Parathyroid adenoma (tissue), 2 donors: Measurements from ENCODE around the gene DGKG.

Experiments used
- H2AFZ ChIP-seq: fragments of 300-600 bp; sonication (generic); one replicate; pipeline ENCODE4 v1.7.0; 2017; ENCODE audit warnings: antibody characterized with exemption, mild to moderate bottlenecking
- H3K27ac ChIP-seq: fragments of 300-600 bp; sonication (generic); one replicate; pipeline ENCODE4 v1.7.0; 2017
- H3K27me3 ChIP-seq: fragments of 300-600 bp; sonication (generic); one replicate; pipeline ENCODE4 v1.7.0; 2017; ENCODE audit warnings: low read length; ENCODE audit not compliant: control insufficient read depth, insufficient read depth
- H3K36me3 ChIP-seq: fragments of 300-600 bp; sonication (generic); one replicate; pipeline ENCODE4 v1.7.0; 2017; ENCODE audit warnings: low read length; ENCODE audit not compliant: control insufficient read depth, insufficient read depth
- H3K4me1 ChIP-seq: fragments of 300-600 bp; sonication (generic); one replicate; pipeline ENCODE4 v1.7.0; 2017; ENCODE audit warnings: control low read depth
- H3K4me2 ChIP-seq: fragments of 300-600 bp; sonication (generic); one replicate; pipeline ENCODE4 v1.7.0; 2017; ENCODE audit warnings: low read length
- H3K4me3 ChIP-seq: fragments of 300-600 bp; sonication (generic); one replicate; pipeline ENCODE4 v1.7.0; 2017; ENCODE audit warnings: low read depth, low read length
- H3K79me2 ChIP-seq: fragments of 300-600 bp; sonication (generic); one replicate; pipeline ENCODE4 v1.7.0; 2017; ENCODE audit warnings: control low read depth
- H3K9ac ChIP-seq: fragments of 300-600 bp; sonication (generic); one replicate; pipeline ENCODE4 v1.7.0; 2017; ENCODE audit warnings: mild to moderate bottlenecking
- H3K9me3 ChIP-seq: fragments of 300-600 bp; sonication (generic); one replicate; pipeline ENCODE4 v1.7.0; 2017; ENCODE audit warnings: low read length; ENCODE audit not compliant: control insufficient read depth
- CTCF ChIP-seq: fragments of 300-600 bp; sonication (generic); IDR thresholded peaks from one replicate; pipeline ENCODE4 v1.7.0; 2017; ENCODE audit warnings: antibody characterized with exemption, mild to moderate bottlenecking
- donor health status: primary hyperparathyroidism.

DGKG gene

GRCh38 chr3:186226482-186226881, 135.6 kb downstream of the DGKG start:
- H3K79me2 ChIP-seq: no peaks in the 10 kb centered on the region
- TF ChIP-seq CTCF: no peak

GRCh38 chr3:186225603-186226002, 136.4 kb downstream of the DGKG start:
- H3K9me3 ChIP-seq: no peaks in the 10 kb centered on the region
- no peak overlapping the region for H2AFZ ChIP-seq
- H3K79me2 ChIP-seq: no peaks in the 10 kb centered on the region
- no peaks in the 10 kb centered on the region for H3K27me3 ChIP-seq
- no peak for TF ChIP-seq CTCF
- H3K4me3 ChIP-seq: no peak overlapping the region
- no peak overlapping the region for H3K4me2 ChIP-seq
- H3K4me1 ChIP-seq: peaks cover 6% of the 10 kb centered on the region
- H3K27ac ChIP-seq: no peak overlapping the region
- H3K9ac ChIP-seq: no peak overlapping the region
- no peaks in the 10 kb centered on the region for H3K36me3 ChIP-seq

More at GRCh38 chr3:186226482-186226881, 135.6 kb downstream of the DGKG start:
- Histone ChIP-seq H2AFZ (no peak overlapping the region), H3K4me3 (no peak overlapping the region), H3K27ac (no peak overlapping the region), H3K4me1 (no peaks in the 10 kb centered on the region), H3K36me3 (no peaks in the 10 kb centered on the region), H3K9ac (no peak overlapping the region), H3K4me2 (no peak overlapping the region), H3K27me3 (no peaks in the 10 kb centered on the region), H3K9me3 (no peaks in the 10 kb centered on the region)

GRCh38 chr3:186224041-186224610, 137.9 kb downstream of the DGKG start:
- no peak overlapping the region for H3K4me2 ChIP-seq
- no peak overlapping the region for H3K9ac ChIP-seq
- no peaks in the 10 kb centered on the region for H3K36me3 ChIP-seq
- no peak overlapping the region for H3K27ac ChIP-seq
- H3K4me3 ChIP-seq: no peak overlapping the region
- no peak for TF ChIP-seq CTCF
- no peak overlapping the region for H2AFZ ChIP-seq
- no peaks in the 10 kb centered on the region for H3K27me3 ChIP-seq
- no peaks in the 10 kb centered on the region for H3K9me3 ChIP-seq
- no peaks in the 10 kb centered on the region for H3K79me2 ChIP-seq
- H3K4me1 ChIP-seq: peaks cover 9% of the 10 kb centered on the region

GRCh38 chr3:186223476-186223875, 138.6 kb downstream of the DGKG start:
- H3K27ac ChIP-seq: no peak overlapping the region
- TF ChIP-seq CTCF: no peak
- H3K4me3 ChIP-seq: no peak overlapping the region
- H2AFZ ChIP-seq: no peak overlapping the region
- no peak overlapping the region for H3K9ac ChIP-seq
- H3K9me3 ChIP-seq: no peaks in the 10 kb centered on the region
- no peaks in the 10 kb centered on the region for H3K79me2 ChIP-seq
- no peaks in the 10 kb centered on the region for H3K27me3 ChIP-seq
- no peak overlapping the region for H3K4me2 ChIP-seq
- H3K4me1 ChIP-seq: peaks cover 9% of the 10 kb centered on the region
- H3K36me3 ChIP-seq: no peaks in the 10 kb centered on the region

GRCh38 chr3:186221760-186222378, 140.2 kb downstream of the DGKG start:
- peak overlapping the region; percentile 76 for H2AFZ ChIP-seq
- H3K36me3 ChIP-seq: no peaks in the 10 kb centered on the region
- no peak overlapping the region for H3K9ac ChIP-seq
- no peak for TF ChIP-seq CTCF
- no peaks in the 10 kb centered on the region for H3K27me3 ChIP-seq
- peaks cover 9% of the 10 kb centered on the region for H3K4me1 ChIP-seq
- H3K27ac ChIP-seq: no peak overlapping the region
- H3K4me2 ChIP-seq: no peak overlapping the region
- H3K4me3 ChIP-seq: no peak overlapping the region
- no peaks in the 10 kb centered on the region for H3K9me3 ChIP-seq
- no peaks in the 10 kb centered on the region for H3K79me2 ChIP-seq
